ENCODE measurements around the gene UBR1.
"Not testable (repeated sequence)": the region's sequence is repeated elsewhere in the genome, so short reads cannot be mapped to it uniquely, and the experiment has no call there.

UBR1 gene

GRCh38 chr15:42914728-42915497, 190.9 kb downstream of the UBR1 start:
- Histone ChIP-seq H3K9me3 (no peaks in the 10 kb centered on the region), H3K4me1 (ENCODE audit: control insufficient read depth in 1 of 2, insufficient read depth in 1 of 2, low read depth in 1 of 2, low read length in 1 of 2) (peaks cover 5 to 14% of the 10 kb centered on the region in 2 experiments), H3K36me3 (no peaks in the 10 kb centered on the region), H3K27me3 (no peaks in the 10 kb centered on the region), H3K4me3 (ENCODE audit: low read depth in 1 of 2, low read length in 1 of 2) (no peak overlapping the region), H3K27ac (no peak overlapping the region)
- TF ChIP-seq CTCF (IDR thresholded peaks at IDR 0.05): no peak

GRCh38 chr15:42911058-42911592, 194.7 kb downstream of the UBR1 start:
- no peaks in the 10 kb centered on the region for H3K9me3 ChIP-seq
- H3K27ac ChIP-seq: no peak overlapping the region
- H3K4me1 ChIP-seq (ENCODE audit: control insufficient read depth in 1 of 2, insufficient read depth in 1 of 2, low read depth in 1 of 2, low read length in 1 of 2): peaks cover 0 to 6% of the 10 kb centered on the region in 2 experiments
- H3K36me3 ChIP-seq: no peaks in the 10 kb centered on the region
- H3K27me3 ChIP-seq: no peaks in the 10 kb centered on the region
- TF ChIP-seq CTCF (IDR thresholded peaks at IDR 0.05): no peak
- H3K4me3 ChIP-seq (ENCODE audit: low read depth in 1 of 2, low read length in 1 of 2): no peak overlapping the region

- no peak for TF ChIP-seq CTCF (IDR thresholded peaks at IDR 0.05)
- Histone ChIP-seq H3K27ac (no peak overlapping the region), H3K9me3 (no peaks in the 10 kb centered on the region), H3K4me1 (ENCODE audit: control insufficient read depth in 1 of 2, insufficient read depth in 1 of 2, low read depth in 1 of 2, low read length in 1 of 2) (no peaks in the 10 kb centered on the region), H3K4me3 (ENCODE audit: low read depth in 1 of 2, low read length in 1 of 2) (no peak overlapping the region), H3K27me3 (no peaks in the 10 kb centered on the region), H3K36me3 (no peaks in the 10 kb centered on the region)
These were observed 197.3 kb downstream of the UBR1 start for GRCh38 chr15:42908538-42908937.

- Histone ChIP-seq H3K27ac (no peak overlapping the region), H3K27me3 (no peaks in the 10 kb centered on the region), H3K4me1 (ENCODE audit: control insufficient read depth in 1 of 2, insufficient read depth in 1 of 2, low read depth in 1 of 2, low read length in 1 of 2) (no peaks in the 10 kb centered on the region), H3K4me3 (ENCODE audit: low read depth in 1 of 2, low read length in 1 of 2) (no peak overlapping the region), H3K9me3 (no peaks in the 10 kb centered on the region), H3K36me3 (no peaks in the 10 kb centered on the region)
- TF ChIP-seq CTCF (IDR thresholded peaks at IDR 0.05): no peak
These were observed 202.2 kb downstream of the UBR1 start for GRCh38 chr15:42903388-42904324.

- not testable (repeated sequence) for H3K4me3 ChIP-seq (ENCODE audit: low read depth in 1 of 2, low read length in 1 of 2); H3K36me3 ChIP-seq; H3K9me3 ChIP-seq; H3K27me3 ChIP-seq; H3K27ac ChIP-seq; H3K4me1 ChIP-seq (ENCODE audit: control insufficient read depth in 1 of 2, insufficient read depth in 1 of 2, low read depth in 1 of 2, low read length in 1 of 2)
These were observed 211.9 kb downstream of the UBR1 start for GRCh38 chr15:42893911-42894310.

Measured in neutrophil (primary cell).